ENCODE data around the gene DNMT3B.

DNA sequence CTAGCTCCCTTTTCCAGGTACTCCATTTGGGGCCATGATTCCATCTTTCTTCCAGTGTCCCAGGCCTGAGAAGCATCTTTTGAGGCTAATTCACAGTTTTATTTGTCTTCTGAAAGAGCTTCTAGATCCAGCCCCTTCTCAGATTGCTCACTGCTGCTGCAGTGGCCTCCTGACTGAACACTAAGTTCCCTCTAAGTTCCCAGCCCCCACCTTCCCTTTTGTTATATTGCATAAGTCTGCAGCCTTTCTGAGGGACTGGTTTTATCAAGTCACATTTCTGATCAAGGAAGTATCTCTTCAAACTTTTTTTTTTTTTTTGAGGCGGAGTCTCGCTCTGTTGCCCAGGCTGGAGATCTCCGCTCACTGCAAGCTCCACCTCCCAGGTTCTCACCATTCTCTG lies 68.3 kb downstream of the DNMT3B start:
- no peak for TF ChIP-seq POLR2A (IDR thresholded peaks at IDR 0.05)
- TF ChIP-seq, protein P1, sequence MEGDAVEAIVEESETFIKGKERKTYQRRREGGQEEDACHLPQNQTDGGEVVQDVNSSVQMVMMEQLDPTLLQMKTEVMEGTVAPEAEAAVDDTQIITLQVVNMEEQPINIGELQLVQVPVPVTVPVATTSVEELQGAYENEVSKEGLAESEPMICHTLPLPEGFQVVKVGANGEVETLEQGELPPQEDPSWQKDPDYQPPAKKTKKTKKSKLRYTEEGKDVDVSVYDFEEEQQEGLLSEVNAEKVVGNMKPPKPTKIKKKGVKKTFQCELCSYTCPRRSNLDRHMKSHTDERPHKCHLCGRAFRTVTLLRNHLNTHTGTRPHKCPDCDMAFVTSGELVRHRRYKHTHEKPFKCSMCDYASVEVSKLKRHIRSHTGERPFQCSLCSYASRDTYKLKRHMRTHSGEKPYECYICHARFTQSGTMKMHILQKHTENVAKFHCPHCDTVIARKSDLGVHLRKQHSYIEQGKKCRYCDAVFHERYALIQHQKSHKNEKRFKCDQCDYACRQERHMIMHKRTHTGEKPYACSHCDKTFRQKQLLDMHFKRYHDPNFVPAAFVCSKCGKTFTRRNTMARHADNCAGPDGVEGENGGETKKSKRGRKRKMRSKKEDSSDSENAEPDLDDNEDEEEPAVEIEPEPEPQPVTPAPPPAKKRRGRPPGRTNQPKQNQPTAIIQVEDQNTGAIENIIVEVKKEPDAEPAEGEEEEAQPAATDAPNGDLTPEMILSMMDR (IDR thresholded peaks at IDR 0.05), result no peak
